SK-N-SH (cell line): ENCODE results near the gene TERT. TPM values are rescaled to one million over a fixed set of nuclear protein-coding genes. Genes with fewer than 3 reads are reported as not detected.

ENCODE experiments used
- CTCF ChIA-PET: fragments of 300-600, 350-600 bp; formaldehyde crosslinking; extraction: SDS; loops from one replicate; lab custom pipeline; 2021; lab: Yijun Ruan, JAX
- POLR2A ChIA-PET: fragments of 350-600 bp; sonication (Branson Sonifier 250); formaldehyde crosslinking; extraction: SDS; loops from one replicate; lab custom pipeline; 2020; ENCODE audit warnings: antibody characterized with exemption, inconsistent platforms; lab: Yijun Ruan, JAX
- DNase-seq: peaks from one replicate; pipeline ENCODE4 v3.0.0; 2012
- H2AFZ ChIP-seq: fragments of 200-600 bp; sonication (generic); 2 replicates; pipeline ENCODE4 v1.8.1; 2016; ENCODE audit warnings: antibody characterized with exemption, mild to moderate bottlenecking, low read depth
- H3F3A ChIP-seq: fragments of 200-600 bp; sonication (generic); replicated peaks from 2 replicates; pipeline ENCODE3; 2016; ENCODE audit warnings: antibody characterized with exemption, mild to moderate bottlenecking; ENCODE audit not compliant: insufficient read depth
- H3K27ac ChIP-seq, 2 experiments: fragments of 200-500 bp in 1 of 2; fragments of 200-600 bp in 1 of 2; sonication (Bioruptor generic) in 1 of 2; sonication (generic), shearing (Covaris generic) in 1 of 2; 2 replicates each; pipeline versions ENCODE4 v1.5.1 to v1.6.1; 2014 to 2016; ENCODE audit warnings: low read depth in 2 of 2, inconsistent platforms in 1 of 2, low read length in 1 of 2, mild to moderate bottlenecking in 1 of 2, mixed read lengths in 1 of 2
- H3K27me3 ChIP-seq: fragments of 200-600 bp; sonication (generic), shearing (Covaris generic); 2 replicates; pipeline ENCODE4 v1.6.1; 2016; ENCODE audit warnings: mixed run types; ENCODE audit not compliant: insufficient read depth
- H3K36me3 ChIP-seq, 2 experiments: fragments of 200-500 bp in 1 of 2; fragments of 200-600 bp in 1 of 2; sonication (Bioruptor generic) in 1 of 2; sonication (generic) in 1 of 2; replicated peaks in 1 of 2; 2 replicates each; pipeline versions ENCODE3 to v1.5.1; 2014 to 2016; ENCODE audit warnings: low read length in 1 of 2, mild to moderate bottlenecking in 1 of 2; ENCODE audit not compliant: insufficient read depth in 2 of 2, control insufficient read depth in 1 of 2
- H3K4me1 ChIP-seq, 2 experiments: fragments of 200-500 bp in 1 of 2; fragments of 200-600 bp in 1 of 2; sonication (Bioruptor generic) in 1 of 2; sonication (generic), shearing (Covaris generic) in 1 of 2; 2 replicates each; pipeline versions ENCODE4 v1.5.1 to v1.6.1; 2014 to 2016; ENCODE audit warnings: low read depth in 1 of 2, low read length in 1 of 2, mixed run types in 1 of 2; ENCODE audit not compliant: insufficient read depth in 2 of 2, control insufficient read depth in 1 of 2
- H3K4me2 ChIP-seq: fragments of 200-600 bp; sonication (generic), shearing (Covaris generic); 2 replicates; pipeline ENCODE4 v1.6.1; 2017; ENCODE audit warnings: mixed run types
- H3K4me3 ChIP-seq, 2 experiments: fragments of 200-500 bp in 1 of 2; fragments of 200-600 bp in 1 of 2; sonication (Bioruptor generic) in 1 of 2; sonication (generic), shearing (Covaris generic) in 1 of 2; 2 replicates each; pipeline versions ENCODE4 v1.5.1 to v1.8.1; 2014 to 2016; ENCODE audit warnings: low read depth in 2 of 2, inconsistent platforms in 1 of 2, low read length in 1 of 2, mild to moderate bottlenecking in 1 of 2, mixed read lengths in 1 of 2, moderate library complexity in 1 of 2
- H3K79me2 ChIP-seq: fragments of 200-600 bp; sonication (generic); 2 replicates; pipeline ENCODE4 v1.8.1; 2017; ENCODE audit warnings: mild to moderate bottlenecking; ENCODE audit not compliant: insufficient read depth
- H3K9ac ChIP-seq: fragments of 200-600 bp; sonication (generic); 2 replicates; pipeline ENCODE4 v1.6.1; 2017; ENCODE audit warnings: mixed run types
- H3K9me2 ChIP-seq: fragments of 200-600 bp; sonication (generic); 2 replicates; pipeline ENCODE4 v1.6.1; 2017; ENCODE audit warnings: mixed run types
- H3K9me3 ChIP-seq: fragments of 200-600 bp; sonication (generic); 2 replicates; pipeline ENCODE4 v1.6.1; 2017; ENCODE audit warnings: mixed run types, mild to moderate bottlenecking, moderate library complexity
- H4K20me1 ChIP-seq: fragments of 200-600 bp; sonication (generic); 2 replicates; pipeline ENCODE4 v1.6.1; 2017; ENCODE audit warnings: mild to moderate bottlenecking, mixed run types; ENCODE audit not compliant: insufficient read depth
- CHD2 ChIP-seq: fragments of 150-350 bp; IDR thresholded peaks from 2 replicates; pipeline ENCODE4 v1.6.1; 2018; ENCODE audit warnings: low read length; ENCODE audit not compliant: partially characterized antibody
- ELF1 ChIP-seq: IDR thresholded peaks from 2 replicates; pipeline ENCODE4 v1.4.0; 2012
- EZH2phosphoT487 ChIP-seq: fragments of 200-600 bp; sonication (generic); IDR thresholded peaks from 2 replicates; pipeline ENCODE4 v1.6.1; 2017; ENCODE audit warnings: low read depth, mixed run types, mild to moderate bottlenecking, antibody characterized with exemption, moderate library complexity, borderline replicate concordance
- FOSL2 ChIP-seq: IDR thresholded peaks from 2 replicates; pipeline ENCODE4 v1.4.0; 2012; ENCODE audit warnings: low read depth, mild to moderate bottlenecking, moderate library complexity, borderline replicate concordance
- GABPA ChIP-seq: IDR thresholded peaks from 2 replicates; pipeline ENCODE4 v1.4.0; 2012; ENCODE audit warnings: low read depth, mild to moderate bottlenecking
- MEF2A ChIP-seq: IDR thresholded peaks from 2 replicates; pipeline ENCODE4 v1.4.0; 2012; ENCODE audit warnings: low read depth, borderline replicate concordance
- MXI1 ChIP-seq: IDR thresholded peaks from 2 replicates; pipeline ENCODE4 v1.6.1; 2012; ENCODE audit warnings: mild to moderate bottlenecking, low read depth, low read length, improper control_type of control experiment
- NRF1 ChIP-seq: IDR thresholded peaks from 2 replicates; pipeline ENCODE4 v1.6.1; 2012; ENCODE audit warnings: low read depth, mild to moderate bottlenecking, low read length
- RFX5 ChIP-seq: IDR thresholded peaks from 2 replicates; pipeline ENCODE4 v1.6.1; 2012; ENCODE audit warnings: mild to moderate bottlenecking, improper control_type of control experiment, low read length
- WGBS: methylation state at CpG from one replicate; pipeline ENCODE4 v1.1.6; 2017; ENCODE audit warnings: low lambda C conversion rate; 5-methylcytosine and 5-hydroxymethylcytosine counted together
- polyA plus RNA-seq, 3 experiments: library from polyadenylated mRNA; depleted of rRNA; stranded (reverse); fragments of >200 nt; gene quantifications; 2 replicates each; pipeline ENCODE4 v1.2.3, GENCODE V29; 2012
- TF ChIP-seq, protein P1 (sequence below): IDR thresholded peaks from 2 replicates; pipeline ENCODE4 v1.4.0; 2012; ENCODE audit warnings: low read depth, borderline replicate concordance
- TF ChIP-seq, protein P2 (sequence below): fragments of 150-350 bp; IDR thresholded peaks from 2 replicates; pipeline ENCODE4 v1.6.1; 2017; ENCODE audit warnings: antibody characterized with exemption, low read length, low read depth, borderline replicate concordance
- TF ChIP-seq, protein P3 (sequence below): IDR thresholded peaks from 2 replicates; pipeline ENCODE4 v1.4.0; 2012; ENCODE audit warnings: low read depth
- TF ChIP-seq, protein P4 (sequence below): fragments of 150-350 bp; IDR thresholded peaks from 2 replicates; pipeline ENCODE4 v1.6.1; 2016; ENCODE audit warnings: mild to moderate bottlenecking, low read depth, low read length

The TERT gene
- polyA plus RNA-seq, 1 of the 3 experiments (the other 2 are of a cell fraction), result 2.4 TPM

DNA sequence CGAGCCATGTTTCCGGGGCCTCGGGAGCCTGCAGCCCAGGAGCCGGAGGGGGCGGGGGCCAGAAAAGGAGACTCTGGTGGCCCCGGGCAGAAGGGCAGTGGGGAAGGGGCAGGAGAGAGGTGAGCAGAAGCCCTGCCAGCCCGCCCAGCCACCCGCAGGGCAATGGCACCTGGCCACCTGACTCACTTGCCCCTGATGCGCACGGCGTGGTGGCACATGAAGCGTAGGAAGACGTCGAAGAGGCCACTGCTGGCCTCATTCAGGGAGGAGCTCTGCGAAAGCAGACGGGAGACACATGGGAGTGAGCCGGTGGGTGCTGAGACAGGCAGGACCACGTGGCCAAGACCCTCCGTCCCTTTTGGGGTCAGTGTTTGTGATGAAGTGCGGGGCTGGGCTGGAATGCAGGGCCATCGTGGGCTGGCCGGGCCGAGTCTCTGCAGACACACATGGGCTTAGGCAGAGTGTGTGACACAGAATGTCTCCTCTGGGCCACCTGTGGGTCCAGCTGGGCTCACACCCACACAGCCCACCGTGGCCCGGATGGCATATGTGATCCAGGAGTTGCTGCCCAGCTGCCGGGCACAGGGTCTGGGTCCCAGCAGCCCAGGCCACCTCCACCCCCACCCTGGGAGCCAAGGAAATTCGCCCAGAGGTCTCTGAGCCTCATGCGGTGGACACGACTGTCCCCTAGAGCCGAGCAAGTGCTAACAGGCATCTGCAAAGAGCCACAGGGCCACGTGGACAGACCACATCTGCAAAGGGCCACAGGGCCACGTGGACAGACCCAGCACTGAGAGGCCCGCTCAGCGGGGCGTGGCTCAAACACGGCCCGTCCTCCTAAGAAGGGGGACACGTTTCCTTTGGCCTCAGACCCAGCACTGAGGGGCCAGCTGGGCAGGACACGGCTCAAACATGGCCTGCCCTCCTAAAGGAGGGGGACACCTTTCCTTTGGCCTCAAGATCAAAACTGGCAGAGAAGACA, 23.6 kb downstream of the TERT start:
- Histone ChIP-seq H3K9ac (no peak overlapping the region), H3K27ac (no peak overlapping the region), H2AFZ (no peak overlapping the region), H3K4me2 (no peak overlapping the region), H3K27me3 (no peaks in the 10 kb centered on the region; the same call in 1 of the 2 replicates), H3K9me3 (no peaks in the 10 kb centered on the region), H4K20me1 (no peaks in the 10 kb centered on the region), H3K36me3 (no peaks in the 10 kb centered on the region), H3K4me1 (no peaks in the 10 kb centered on the region), H3F3A (no peaks in the 10 kb centered on the region), H3K4me3 (no peak overlapping the region)
- 66% methylated on average over 19 of the region's 39 CpGs for WGBS
- ChIA-PET POLR2A (no interaction called here), CTCF (no interaction called here)
- DNase-seq, result no peak
- no peak for TF ChIP-seq CHD2
- TF ChIP-seq, all 33 proteins: peak for 0
- Histone ChIP-seq H3K9me2 (no peaks in the 10 kb centered on the region), H3K79me2 (no peaks in the 10 kb centered on the region)

DNA sequence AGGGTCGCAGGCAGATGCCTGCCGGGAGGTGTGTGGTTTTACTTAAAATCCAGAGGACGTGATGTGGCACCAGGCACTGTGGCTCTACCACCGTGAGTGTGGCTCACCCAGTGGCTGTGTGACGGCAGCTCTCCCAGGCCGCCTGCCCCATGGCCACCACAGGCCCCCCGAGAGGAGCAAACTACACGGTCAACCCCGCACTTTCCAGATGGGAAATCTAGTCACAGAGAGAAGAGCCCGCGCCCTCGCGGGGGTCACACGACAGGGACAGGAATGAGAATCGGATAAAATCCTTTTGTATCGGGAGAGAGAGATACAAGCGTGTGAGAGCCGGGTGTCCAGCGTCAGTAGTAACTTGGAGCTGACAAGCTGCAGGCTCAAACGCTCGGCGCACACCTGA, 24.4 kb downstream of the TERT start:
- Histone ChIP-seq H3K9ac (no peak overlapping the region), H3K4me2 (no peak overlapping the region), H3F3A (no peaks in the 10 kb centered on the region), H3K4me1 (no peaks in the 10 kb centered on the region), H3K4me3 (no peak overlapping the region), H3K27me3 (no peaks in the 10 kb centered on the region; the same call in 1 of the 2 replicates), H3K9me3 (no peaks in the 10 kb centered on the region), H4K20me1 (no peaks in the 10 kb centered on the region), H3K27ac (no peak overlapping the region), H3K36me3 (no peaks in the 10 kb centered on the region), H3K79me2 (no peaks in the 10 kb centered on the region), H3K9me2 (no peaks in the 10 kb centered on the region), H2AFZ (no peak overlapping the region)
- CTCF ChIA-PET, result no interaction called here
- TF ChIP-seq MEF2A (no peak), NRF1 (no peak), ELF1 (no peak)
- TF ChIP-seq, protein P1, sequence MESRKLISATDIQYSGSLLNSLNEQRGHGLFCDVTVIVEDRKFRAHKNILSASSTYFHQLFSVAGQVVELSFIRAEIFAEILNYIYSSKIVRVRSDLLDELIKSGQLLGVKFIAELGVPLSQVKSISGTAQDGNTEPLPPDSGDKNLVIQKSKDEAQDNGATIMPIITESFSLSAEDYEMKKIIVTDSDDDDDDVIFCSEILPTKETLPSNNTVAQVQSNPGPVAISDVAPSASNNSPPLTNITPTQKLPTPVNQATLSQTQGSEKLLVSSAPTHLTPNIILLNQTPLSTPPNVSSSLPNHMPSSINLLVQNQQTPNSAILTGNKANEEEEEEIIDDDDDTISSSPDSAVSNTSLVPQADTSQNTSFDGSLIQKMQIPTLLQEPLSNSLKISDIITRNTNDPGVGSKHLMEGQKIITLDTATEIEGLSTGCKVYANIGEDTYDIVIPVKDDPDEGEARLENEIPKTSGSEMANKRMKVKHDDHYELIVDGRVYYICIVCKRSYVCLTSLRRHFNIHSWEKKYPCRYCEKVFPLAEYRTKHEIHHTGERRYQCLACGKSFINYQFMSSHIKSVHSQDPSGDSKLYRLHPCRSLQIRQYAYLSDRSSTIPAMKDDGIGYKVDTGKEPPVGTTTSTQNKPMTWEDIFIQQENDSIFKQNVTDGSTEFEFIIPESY, result no peak
- DNase-seq, result no peak
- WGBS, result 84% methylated on average over 21 of the region's 22 CpGs
- POLR2A ChIA-PET, result no interaction called here

DNA sequence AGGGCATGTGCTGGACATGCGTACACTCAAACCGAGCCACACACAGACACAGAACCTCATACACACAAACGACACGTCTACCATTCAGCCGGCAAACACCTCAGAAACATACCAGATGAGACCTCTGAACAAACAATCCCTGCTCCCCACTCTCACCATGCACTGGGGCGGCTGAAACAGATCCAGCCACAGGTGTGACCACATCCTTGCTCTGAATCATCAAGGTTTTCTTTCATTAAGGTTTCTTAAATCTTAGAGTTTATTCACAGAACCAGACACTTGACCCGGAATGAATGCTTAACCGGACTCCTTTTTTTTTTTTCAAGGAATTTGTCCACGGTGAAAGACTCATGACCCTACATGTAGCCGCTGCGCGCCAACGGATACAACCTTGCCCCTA, 26.2 kb downstream of the TERT start:
- CTCF ChIA-PET, result interaction anchor here (0.6 kb wide), 1 partner anchor 32 kb away, joined by 3 read pairs; no protein-coding TSS in a partner anchor
- Histone ChIP-seq H3K9me3 (no peaks in the 10 kb centered on the region), H4K20me1 (no peaks in the 10 kb centered on the region), H3K9ac (no peak overlapping the region), H3K4me3 (no peak overlapping the region), H3K4me1 (no peaks in the 10 kb centered on the region), H2AFZ (no peak overlapping the region), H3F3A (no peaks in the 10 kb centered on the region), H3K9me2 (no peaks in the 10 kb centered on the region), H3K36me3 (no peaks in the 10 kb centered on the region), H3K79me2 (no peaks in the 10 kb centered on the region), H3K27ac (no peak overlapping the region), H3K4me2 (no peak overlapping the region), H3K27me3 (no peaks in the 10 kb centered on the region; the same call in 1 of the 2 replicates)
- no peak for DNase-seq
- POLR2A ChIA-PET, result no interaction called here
- 52% methylated on average over 9 of the region's 13 CpGs for WGBS
- TF ChIP-seq RFX5 (no peak), FOSL2 (no peak), CHD2 (no peak), GABPA (no peak), NRF1 (no peak), MXI1 (no peak), EZH2phosphoT487 (no peak)
- TF ChIP-seq, protein P2, sequence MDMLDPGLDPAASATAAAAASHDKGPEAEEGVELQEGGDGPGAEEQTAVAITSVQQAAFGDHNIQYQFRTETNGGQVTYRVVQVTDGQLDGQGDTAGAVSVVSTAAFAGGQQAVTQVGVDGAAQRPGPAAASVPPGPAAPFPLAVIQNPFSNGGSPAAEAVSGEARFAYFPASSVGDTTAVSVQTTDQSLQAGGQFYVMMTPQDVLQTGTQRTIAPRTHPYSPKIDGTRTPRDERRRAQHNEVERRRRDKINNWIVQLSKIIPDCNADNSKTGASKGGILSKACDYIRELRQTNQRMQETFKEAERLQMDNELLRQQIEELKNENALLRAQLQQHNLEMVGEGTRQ, result no peak
- TF ChIP-seq, protein P3, sequence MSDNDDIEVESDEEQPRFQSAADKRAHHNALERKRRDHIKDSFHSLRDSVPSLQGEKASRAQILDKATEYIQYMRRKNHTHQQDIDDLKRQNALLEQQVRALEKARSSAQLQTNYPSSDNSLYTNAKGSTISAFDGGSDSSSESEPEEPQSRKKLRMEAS, result no peak
- TF ChIP-seq, protein P4, sequence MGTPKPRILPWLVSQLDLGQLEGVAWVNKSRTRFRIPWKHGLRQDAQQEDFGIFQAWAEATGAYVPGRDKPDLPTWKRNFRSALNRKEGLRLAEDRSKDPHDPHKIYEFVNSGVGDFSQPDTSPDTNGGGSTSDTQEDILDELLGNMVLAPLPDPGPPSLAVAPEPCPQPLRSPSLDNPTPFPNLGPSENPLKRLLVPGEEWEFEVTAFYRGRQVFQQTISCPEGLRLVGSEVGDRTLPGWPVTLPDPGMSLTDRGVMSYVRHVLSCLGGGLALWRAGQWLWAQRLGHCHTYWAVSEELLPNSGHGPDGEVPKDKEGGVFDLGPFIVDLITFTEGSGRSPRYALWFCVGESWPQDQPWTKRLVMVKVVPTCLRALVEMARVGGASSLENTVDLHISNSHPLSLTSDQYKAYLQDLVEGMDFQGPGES, result no peak
- TF ChIP-seq, protein P1, result no peak
